CD4-positive, alpha-beta T cell treated with Interleukin-21 for 1 hour (primary cell): ENCODE measurements around the gene MYO7A.

Source experiments
- DNase-seq: peaks from one replicate; pipeline ENCODE4 v3.0.0-alpha.2; 2020

The MYO7A gene

GRCh38 chr11:77127920-77128691 lies at the start of gene MYO7A:
Gene MYO7A (plus strand): TSS chr11:77128246. CDS start chr11:77130635, 2,389 bp downstream.
- DNase-seq: no peak

- no peak for DNase-seq
Observed at GRCh38 chr11:77079666-77080065, 48.4 kb upstream of the MYO7A start.

- no peak for DNase-seq
Observed at GRCh38 chr11:77080643-77081210, 47.3 kb upstream of the MYO7A start.

- no peak for DNase-seq
Observed at GRCh38 chr11:77081381-77081851, 46.6 kb upstream of the MYO7A start.

GRCh38 chr11:77081976-77082836 lies 45.8 kb upstream of the MYO7A start:
- no peak for DNase-seq

- DNase-seq: peak; percentile 41
Observed at GRCh38 chr11:77082838-77083565, 45.0 kb upstream of the MYO7A start.

GRCh38 chr11:77083566-77084245 lies 44.3 kb upstream of the MYO7A start:
- no peak for DNase-seq

- DNase-seq: no peak
Observed at GRCh38 chr11:77084581-77085191, 43.4 kb upstream of the MYO7A start.

- no peak for DNase-seq
Observed at GRCh38 chr11:77085652-77086051, 42.4 kb upstream of the MYO7A start.

GRCh38 chr11:77086521-77087472 lies 41.2 kb upstream of the MYO7A start:
- DNase-seq: no peak

GRCh38 chr11:77087723-77088225 lies 40.3 kb upstream of the MYO7A start:
- no peak for DNase-seq

- DNase-seq: no peak
Observed at GRCh38 chr11:77088236-77089003, 39.6 kb upstream of the MYO7A start.

- DNase-seq: no peak
Observed at GRCh38 chr11:77089004-77089545, 39.0 kb upstream of the MYO7A start.

GRCh38 chr11:77090046-77090372 lies 38.0 kb upstream of the MYO7A start:
- no peak for DNase-seq

GRCh38 chr11:77090373-77091111 lies 37.5 kb upstream of the MYO7A start:
- no peak for DNase-seq

- DNase-seq: peak; percentile 81
Observed at GRCh38 chr11:77091146-77091940, 36.7 kb upstream of the MYO7A start.

- no peak for DNase-seq
Observed at GRCh38 chr11:77092382-77092781, 35.7 kb upstream of the MYO7A start.
